NCI-H446 treated with DMSO at 0.1 percent for 48 hours (cell line): ENCODE data around the gene POPDC3.
"Not testable (repeated sequence)": the region's sequence is repeated elsewhere in the genome, so short reads cannot be mapped to it uniquely, and the experiment has no call there.

Source experiments
- DNase-seq: peaks from one replicate; lab custom pipeline; 2025; lab: John Stamatoyannopoulos, UW

POPDC3 gene, protein sequence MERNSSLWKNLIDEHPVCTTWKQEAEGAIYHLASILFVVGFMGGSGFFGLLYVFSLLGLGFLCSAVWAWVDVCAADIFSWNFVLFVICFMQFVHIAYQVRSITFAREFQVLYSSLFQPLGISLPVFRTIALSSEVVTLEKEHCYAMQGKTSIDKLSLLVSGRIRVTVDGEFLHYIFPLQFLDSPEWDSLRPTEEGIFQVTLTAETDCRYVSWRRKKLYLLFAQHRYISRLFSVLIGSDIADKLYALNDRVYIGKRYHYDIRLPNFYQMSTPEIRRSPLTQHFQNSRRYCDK

DNA sequence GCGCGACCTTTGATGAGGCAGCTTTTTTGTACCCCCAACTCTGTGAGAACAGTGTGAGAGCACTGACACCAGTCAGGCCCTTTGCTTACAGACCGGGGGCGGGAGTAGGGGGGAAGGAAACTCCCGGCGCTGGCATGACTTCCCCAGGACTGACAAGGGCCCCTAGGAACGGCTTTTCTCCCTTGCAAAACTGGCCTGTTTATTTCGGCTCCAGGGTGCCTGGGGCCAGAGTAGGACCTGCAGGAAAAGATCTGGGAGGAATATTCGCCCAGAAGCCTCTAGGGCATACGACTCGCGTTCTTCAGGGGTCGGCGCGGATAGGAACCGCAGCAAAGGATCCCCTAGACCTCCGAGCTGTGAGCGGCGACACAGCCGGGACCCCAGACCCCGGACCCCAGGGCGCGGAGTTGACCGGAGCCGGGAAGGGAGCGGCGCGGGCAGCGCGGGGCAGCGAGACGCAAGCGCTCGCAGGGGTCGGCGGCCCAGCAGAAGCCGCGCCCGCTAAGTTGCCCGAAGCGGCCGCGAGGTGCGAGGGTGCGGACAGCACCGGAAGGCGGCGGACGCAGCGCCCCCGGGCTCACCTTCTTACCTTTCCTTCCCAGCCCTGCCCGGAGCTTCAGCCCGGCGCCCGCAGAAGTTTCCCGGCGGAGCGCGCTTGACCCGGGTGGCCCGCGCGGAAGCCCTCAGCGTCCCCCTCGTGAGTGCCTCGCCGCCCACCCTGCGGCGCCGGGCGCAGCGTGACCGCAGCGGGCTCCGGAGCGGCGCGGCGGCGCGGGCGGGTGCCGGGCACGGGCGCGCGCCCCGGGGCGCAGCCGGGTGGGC, at the start of gene POPDC3:
Gene POPDC3 (minus strand): TSS at position 771 of the 822 bp plus-strand sequence. CDS start 18,105 bp downstream, outside the sequence.
- DNase-seq = no peak

DNA sequence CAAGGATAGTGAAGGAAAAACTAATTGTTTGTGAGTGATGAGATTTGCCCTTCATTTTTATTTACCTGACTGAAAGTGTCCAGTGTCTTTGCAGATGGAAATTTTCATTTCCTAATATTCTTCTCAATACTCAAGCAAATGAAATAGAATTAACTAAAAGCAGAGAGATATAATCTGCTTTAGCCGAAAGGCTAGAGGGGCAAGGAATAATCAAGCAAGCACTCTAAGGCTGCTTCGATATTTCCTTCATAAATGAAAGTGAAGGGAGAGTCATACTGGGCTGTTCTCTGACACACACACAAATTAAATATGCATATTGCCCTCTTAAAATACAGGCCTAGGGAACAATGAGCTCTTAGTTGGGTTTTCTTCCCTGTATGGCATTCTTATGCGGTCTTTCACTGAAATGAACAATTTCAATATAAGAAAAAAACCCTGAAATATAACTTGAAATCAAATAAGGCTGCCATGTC, 47.5 kb upstream of the POPDC3 start:
- no peak for DNase-seq

DNA sequence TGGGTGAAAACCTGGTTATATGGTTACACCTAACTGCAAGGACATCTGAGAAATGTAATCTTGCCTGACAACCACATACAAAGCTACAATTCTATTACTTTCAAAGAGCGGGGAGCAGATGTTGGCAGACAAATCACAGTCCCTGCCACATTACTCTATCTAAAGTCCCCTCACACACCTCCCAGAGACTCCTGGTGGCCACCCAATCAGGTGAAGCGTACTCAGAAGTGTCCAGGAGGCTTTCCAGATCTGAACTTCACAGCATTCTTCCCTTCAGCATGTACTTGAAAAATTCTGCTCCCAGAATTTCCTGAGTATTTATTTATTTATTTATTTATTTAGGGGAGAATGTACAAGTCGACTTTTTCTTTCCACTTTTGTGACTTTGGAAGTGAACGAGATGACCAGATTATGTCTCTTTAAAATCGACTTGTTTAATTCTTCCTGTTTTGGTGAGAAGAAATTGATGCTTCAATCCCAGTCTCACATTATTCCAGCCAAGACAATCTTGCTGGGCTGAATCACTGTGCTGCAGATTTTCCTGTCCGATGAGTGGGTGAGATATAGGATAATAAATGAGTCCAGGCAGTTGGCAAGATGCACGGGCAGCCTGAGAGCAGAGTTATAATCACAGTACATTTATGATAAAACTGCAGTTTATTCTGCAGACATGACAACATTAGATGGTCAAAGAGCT, 46.9 kb upstream of the POPDC3 start:
- DNase-seq = no peak

DNA sequence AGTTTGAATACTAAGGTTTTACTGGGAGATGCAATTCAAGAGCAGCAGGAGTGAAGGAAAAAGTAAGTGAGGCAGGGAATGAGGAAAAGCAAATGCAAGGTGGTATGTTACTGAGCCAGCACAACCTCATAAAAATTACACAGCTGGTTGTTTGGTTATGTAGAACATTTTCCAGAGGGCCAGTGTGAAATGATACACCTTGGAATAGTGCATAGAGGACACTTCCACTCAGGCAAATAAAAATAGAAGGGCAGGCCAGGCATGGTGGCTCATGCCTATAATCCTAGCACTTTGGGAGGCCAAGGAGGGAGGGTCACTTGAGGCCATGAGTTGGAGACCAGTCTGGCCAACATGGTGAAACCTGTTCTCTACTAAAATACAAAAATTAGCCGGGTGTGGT, 43.4 kb upstream of the POPDC3 start:
- DNase-seq = no peak

DNA sequence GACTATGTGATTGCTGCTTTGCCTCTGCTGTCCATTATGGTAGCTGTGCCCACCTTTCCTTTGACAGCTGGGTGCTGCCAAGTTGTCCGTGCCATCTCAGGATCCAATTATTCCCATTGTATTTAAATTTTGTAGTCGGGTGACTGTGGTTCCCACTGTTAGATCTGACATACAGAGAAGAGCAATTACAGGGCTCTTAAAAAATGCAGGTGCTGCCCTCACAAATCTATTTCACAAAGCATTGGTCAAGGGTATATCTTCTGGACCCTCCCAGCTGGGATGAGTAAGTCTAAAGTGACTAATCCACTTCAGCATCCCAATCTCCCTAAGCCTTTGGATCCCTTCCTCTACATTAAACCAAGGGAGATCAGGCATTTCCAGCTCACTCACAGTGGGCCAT, 41.4 kb upstream of the POPDC3 start:
- DNase-seq = not testable (repeated sequence)

DNA sequence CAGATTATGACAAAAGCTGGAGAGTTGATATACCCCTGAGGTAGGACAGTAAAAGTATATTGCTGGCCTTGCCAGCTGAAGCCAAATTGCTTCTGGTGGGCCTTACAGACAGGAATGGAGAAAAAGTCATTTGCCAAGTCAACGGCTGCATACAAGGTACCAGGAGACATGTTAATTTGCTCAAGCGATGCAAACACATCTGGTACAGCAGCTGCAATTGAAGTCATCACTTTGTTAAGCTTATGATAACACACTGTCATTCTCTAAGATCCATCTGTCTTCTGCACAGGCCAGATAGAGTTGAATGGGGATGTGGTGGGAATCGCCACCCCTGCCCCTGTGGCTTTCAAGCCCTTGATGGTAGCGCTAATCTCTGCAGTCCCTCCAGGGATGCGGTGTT, 40.4 kb upstream of the POPDC3 start:
- peak; percentile 77 for DNase-seq

DNA sequence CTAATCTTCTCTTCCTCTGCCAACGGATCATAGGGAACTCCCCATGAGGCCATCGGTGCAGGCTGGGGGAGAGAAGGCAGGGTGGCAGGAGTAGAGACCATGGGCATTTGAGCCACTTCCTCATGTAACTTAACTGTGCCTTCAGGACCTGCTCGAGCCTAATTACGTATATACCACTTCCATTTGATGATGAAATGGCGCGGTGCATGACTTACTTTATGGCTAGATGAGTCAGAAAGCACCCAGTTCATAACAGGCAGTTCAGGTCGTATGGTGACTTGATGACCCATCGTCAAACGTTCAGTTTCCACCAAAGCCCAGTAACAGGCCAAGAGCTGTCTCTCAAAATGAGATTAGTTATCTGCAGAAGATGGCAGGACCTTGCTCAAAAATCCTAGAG, 39.4 kb upstream of the POPDC3 start:
- DNase-seq = not testable (repeated sequence)

DNA sequence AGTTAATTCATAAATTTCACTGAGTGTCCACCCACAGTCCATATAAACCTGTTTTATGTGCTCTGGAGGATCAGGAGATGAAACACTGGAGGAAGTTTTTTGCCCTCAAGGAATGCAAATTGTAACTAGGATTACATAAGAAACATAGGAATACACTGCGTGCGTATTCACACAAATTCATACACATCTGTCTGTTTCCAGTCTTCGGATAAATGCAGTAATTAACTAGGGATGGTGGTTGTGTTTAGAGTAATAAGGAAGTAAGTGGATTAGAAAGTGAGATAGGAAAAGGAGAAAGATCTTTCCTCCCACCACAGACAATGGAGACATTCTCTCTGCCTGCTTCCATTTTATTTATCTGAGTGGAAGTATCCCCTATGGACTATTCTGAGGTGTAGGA, 35.7 kb upstream of the POPDC3 start:
- DNase-seq = no peak

DNA sequence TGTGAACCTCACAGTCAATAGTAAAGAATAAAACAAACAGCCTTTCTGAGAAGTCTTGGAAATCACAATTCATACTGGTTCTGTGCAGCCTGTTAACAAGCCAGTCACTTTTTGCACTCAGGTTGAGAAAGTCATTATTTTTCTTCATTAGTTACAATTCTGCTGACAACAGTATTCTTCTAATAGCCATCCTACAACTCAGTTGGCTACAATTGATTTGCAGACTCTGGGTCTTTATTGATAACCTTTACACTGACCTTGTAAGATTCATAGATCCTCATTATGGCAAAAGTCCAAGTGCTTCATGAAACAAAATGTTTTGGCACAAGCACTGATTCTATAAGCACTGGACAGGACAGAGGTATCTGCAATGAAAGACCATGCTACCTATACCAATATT, 34.9 kb upstream of the POPDC3 start:
- DNase-seq = no peak

DNA sequence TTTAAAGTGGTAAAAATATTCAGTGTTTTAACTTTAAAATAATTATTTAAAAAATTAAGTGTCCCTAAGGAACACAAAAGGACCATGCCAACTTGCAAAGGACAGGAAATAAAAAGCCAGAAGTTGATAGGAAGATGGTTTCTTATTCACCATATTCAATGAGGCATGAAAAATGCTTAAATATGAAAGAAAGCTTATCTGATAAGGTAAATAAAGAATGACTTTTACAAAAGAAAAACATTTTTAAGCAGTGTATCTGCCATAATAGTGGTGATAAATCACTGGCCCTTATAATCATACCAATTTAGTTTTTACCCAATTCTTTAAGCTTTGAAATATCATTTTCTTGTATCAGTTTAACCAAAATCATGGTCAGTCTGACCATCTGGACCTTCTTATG, 33.5 kb upstream of the POPDC3 start:
- no peak for DNase-seq

DNA sequence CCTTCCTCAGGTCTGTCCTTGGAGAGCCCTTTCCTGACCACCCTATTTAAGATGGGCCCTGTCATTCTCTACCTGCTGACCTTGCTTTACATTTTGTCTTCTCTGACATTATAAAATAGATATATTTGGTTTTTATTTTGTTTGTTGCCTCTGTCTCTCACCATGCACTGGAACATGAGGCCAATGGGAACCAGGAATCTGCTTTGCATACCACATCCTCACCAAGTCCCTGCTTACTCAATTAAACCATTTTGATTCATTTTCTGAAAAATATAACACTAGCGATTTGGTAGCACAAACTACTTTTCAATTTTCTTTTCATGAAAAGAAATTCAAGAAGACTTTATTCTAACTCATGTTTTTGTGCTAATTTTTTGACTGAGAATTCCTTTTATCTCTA, 32.8 kb upstream of the POPDC3 start:
- no peak for DNase-seq

DNA sequence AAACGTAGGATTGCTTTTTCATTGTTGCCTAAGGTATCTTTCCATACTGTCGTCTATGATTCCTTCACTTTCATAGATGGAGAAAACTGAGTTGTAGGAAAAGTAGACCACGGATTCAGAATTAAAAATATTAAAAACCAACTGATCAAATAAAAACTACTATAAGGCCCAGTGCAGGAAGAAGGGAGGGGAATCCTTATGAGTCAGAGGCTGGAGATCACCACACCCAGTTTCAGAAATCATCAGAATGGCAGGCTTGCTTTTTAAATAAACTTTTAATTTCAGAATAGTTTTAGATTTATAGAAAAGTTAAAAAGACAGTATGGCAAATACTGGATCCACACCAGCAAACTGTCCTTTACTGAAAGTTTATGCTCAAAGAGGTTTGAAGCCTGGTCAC, 32.0 kb upstream of the POPDC3 start:
- no peak for DNase-seq

DNA sequence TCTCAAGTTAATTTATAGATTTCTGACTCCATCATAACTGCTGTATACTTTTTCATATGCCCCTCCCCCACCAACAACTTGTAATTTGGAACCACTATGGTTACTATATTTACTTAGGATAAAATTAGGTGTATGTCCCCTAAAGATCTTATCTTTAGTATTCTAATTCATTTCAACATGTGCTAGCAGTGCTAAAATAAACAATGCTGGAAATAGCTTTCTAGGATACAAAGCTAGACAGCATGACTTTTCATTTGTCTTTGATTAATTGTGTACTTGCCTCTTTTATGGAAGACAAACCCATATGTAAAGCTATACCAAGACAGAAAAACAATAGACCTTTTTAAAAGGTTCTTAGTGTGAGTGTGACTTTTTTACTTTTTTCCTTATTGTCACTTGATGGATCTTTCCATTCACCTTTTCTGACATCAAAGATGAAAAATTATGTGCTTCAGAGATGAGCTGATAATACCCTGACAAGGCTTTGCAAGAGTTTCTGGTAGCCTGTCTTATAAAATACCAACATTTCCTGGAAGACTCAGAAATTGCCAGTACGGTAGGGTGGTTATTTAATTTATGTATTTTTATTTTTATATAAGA, 31.2 kb upstream of the POPDC3 start:
- DNase-seq = no peak

DNA sequence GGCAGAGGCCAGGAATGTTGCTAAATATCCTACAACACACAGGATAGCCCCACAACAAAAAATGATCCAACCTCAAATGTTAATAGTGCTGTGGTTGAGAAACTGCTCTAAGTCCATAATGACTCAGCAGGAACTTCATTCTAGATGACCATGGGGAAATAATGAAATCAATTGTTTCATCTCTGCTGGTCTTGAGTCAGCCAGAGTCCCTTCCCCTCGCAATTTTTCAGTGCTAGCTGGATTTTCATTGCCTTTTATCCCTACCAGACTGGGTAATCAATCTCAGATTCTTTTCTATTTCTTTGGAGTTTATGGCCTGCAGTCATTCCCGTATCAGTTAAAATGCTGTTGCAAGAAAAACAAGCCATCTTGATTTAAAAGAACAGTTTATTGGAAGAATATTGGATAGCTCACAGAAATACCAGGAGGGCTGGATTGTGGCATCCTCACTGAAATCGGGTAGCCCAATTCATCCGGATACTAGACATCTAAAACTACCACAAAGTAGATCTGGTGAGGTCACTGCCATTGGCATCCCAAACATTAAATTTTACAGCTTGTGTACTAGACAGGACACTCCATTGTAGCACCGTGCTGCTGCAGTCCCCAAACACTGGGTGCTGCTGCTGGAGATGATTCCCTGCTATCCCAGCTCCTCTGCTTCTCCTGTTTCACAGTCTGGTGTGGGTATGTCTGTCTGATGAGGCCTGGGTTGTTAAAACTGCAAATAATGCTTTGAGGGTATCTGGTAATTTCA, 30.3 kb upstream of the POPDC3 start:
- no peak for DNase-seq

DNA sequence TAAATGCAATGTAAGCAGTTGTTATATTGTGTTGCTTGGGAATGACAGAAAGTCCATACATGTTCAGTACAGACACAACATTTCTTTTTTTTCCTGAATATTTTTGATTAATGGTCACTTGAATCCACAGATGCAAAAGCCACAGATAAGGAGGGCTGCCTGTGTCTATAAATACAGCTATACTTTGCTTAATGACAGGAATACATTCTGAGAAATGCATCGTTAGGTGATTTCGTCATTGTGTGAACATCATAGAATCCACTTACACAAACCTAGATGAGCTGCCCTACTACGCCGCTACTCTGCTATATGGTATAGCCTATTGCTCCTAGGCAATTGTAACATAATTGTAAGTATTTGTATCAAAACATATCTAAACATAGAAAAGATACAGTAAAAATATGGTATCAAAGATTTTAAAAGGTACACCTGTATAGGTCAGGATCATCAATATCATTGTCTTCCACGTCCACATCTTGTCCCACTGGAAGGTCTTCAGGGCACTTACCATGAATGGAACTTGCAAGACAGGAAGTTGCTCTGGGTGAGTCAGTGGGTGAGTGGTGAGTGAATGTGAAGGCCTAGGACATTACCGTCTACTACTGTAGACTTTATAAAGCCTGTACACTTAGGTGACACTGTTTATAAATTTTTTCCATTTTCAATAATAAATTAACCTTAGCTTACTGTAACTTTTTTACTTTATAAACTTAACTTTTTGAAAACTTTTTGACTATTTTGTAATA, 27.9 kb upstream of the POPDC3 start:
- DNase-seq = no peak

DNA sequence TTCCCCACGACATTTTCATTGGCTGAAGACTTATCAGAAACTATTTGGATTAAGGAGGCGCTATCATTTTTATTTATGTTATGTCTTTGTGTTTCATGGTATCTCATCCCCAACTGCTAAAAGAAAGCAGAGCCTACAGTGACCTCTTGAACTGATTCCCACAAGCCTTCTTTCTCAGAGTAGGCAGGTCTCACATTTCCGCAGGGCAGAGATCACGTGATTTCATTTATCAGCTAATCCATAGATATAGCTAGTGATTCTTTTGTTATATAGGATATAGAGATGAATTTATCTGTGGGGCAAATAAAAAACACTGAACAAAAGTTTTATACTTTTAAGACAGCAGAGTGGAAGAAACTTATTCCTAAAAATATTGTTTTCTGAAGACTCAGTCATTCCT, 25.0 kb upstream of the POPDC3 start:
- DNase-seq = no peak

DNA sequence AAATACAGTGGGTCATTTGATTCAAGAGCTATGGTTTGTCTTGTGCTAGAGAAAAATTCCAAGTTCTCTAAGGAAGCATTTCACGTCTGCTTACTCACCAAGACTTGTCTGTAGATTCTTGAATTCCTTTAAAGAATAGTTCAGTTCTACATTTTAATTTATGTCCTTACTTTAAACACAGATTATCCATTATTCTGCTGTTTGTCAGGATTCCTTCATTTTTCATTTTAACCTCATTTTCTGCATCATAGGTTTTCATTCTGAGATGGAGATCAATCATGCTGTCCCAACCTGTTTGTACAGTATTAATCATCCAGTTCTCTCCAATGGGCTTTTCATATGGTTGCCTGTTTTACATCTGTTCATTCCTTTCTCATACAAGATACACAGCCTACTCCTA, 24.5 kb upstream of the POPDC3 start:
- peak; percentile 21 for DNase-seq

DNA sequence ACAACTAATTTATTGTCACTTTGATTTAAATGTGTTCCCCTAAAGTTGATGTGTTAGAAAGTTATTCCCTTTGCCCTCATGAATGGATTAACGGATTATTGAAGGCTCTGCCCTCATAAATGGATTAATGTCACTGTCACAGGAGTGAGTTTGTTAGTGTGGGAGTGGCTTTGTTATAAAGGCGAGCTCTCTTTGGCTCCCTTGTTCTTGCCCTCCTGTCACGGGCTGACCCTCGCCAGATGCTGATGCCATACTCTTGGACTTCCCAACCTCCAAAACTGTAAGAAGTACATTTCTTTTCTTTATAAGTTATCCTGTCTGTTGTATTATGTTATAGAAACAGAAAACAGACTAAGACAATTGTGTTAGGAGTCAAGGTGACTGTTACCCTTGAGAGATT, 22.7 kb upstream of the POPDC3 start:
- DNase-seq = no peak

DNA sequence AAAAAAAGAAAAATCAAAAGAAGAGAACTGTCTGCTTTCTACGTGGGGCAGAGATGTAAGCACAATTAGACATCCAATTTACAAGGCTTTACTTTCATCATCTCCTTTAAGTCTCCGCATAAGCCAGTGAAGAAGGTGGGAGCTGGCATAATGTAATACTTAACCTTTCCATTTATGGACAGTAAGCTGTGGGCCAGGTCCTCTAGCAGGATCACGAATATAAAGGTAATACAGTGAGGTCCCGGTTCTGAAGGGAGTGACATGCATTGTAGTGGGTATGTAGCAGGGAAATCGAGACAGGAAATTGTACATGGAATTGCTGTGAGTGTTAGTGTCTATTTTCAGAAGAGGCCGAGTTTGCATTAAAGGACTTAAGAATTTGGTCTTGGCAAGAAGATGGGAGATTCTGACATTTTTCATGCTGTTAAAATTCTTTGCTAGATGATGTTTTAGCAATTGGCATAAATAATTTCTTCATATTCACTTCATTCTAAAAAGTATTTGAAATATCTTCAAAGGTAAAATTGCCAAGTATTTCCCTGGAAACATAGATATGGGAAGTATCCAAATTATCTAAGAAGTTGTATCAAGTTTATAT, 20.4 kb upstream of the POPDC3 start:
- DNase-seq = no peak

DNA sequence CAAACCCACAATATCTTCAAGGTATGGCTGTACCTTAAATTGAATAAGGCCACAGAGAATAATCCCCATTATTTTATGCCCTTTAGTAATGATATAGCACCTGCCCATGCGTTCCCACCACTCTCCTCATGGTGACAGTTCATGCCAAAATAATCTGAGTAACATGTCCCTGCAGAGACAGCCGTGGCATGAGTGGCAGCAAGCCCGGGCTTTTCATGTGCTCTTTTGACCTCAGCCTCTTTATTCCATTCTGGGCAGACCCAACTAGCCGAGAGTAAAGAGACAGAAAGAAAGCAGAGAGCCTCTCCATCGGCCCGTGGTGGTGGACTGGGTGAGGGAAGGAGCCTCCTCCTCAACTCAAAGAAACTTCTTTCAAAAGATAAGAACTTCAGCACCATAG, 19.9 kb upstream of the POPDC3 start:
- no peak for DNase-seq

DNA sequence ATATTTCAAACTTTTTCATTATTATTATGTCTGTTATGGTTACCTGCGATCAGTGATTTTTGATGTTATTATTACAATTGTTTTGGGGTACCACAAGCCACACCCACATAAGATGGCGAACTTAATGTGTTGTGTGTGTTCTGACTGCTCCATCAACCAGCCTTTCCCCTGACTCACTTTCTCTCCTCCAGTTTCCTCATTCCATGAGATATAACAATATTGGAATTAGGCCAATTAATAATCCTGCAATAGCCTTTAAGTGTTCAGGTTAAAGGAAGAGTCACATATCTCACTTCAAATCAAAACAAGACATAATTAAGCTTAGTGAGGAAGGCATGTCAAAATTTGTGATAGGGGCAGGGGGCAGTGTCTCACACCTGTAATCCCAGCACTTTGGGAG, 16.3 kb upstream of the POPDC3 start:
- DNase-seq = no peak
